ENCODE data around the gene EHD3.

- TF ChIP-seq CTCF (conservative IDR thresholded peaks at IDR 0.05) (no peak), EZH2 (IDR thresholded peaks at IDR 0.05; ENCODE audit: low read depth) (no peak)
Observed at GRCh38 chr2:31299547-31299946, 65.6 kb downstream of the EHD3 start.
